Peyer's patch (tissue), 4 donors: Measurements from ENCODE around the gene CCDC12.

Experiments
- CTCF ChIP-seq, 6 experiments: fragments of 450-650 bp in 4 of 6; fragments of 200-600 bp in 2 of 6; sonication (generic) in 1 of 6; IDR thresholded peaks; one replicate each; pipeline ENCODE4 v1.5.1; 2017 to 2019; ENCODE audit warnings: antibody characterized with exemption in 6 of 6, mild to moderate bottlenecking in 3 of 6, moderate library complexity in 1 of 6
- POLR2A ChIP-seq, 2 donors: fragments of 450-650 bp; IDR thresholded peaks; one replicate each; pipeline ENCODE4 v1.5.1; 2017; ENCODE audit warnings: antibody characterized with exemption in 2 of 2, mild to moderate bottlenecking in 2 of 2, moderate library complexity in 2 of 2

GRCh38 chr3:46921871-46922271 lies 54.7 kb downstream of the CCDC12 start:
- TF ChIP-seq POLR2A (IDR thresholded peaks at IDR 0.05) (no peak), CTCF (IDR thresholded peaks at IDR 0.05) (no peak)
